ENCODE measurements around the gene KAT8.

DNA sequence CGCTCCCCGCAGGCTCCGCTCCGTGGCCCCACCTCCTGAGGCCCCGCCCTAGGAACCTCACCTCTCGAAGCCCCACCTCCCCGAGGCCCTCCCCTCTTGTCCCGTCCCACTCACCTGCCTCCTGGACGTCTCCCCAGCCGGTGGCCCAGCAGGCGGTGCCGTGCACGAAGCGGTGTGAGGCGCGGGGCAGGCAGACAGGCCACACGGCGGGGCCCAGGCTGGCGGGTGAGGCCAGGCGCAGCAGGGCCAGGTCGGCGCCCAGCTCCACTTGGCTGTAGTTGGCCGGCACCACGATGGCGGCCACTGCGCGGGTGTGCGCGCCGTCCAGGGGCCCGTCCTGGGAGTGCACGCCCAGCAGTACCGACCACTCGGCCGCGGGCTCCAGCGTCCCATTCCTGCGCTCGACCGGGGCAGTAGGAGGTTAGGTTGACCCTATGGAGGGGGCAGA, 30.8 kb downstream of the KAT8 start:
- no peak for TF ChIP-seq EZH2phosphoT487 (IDR thresholded peaks at IDR 0.05; ENCODE audit: borderline replicate concordance, low read depth, low read length)
- TF ChIP-seq, protein P1, sequence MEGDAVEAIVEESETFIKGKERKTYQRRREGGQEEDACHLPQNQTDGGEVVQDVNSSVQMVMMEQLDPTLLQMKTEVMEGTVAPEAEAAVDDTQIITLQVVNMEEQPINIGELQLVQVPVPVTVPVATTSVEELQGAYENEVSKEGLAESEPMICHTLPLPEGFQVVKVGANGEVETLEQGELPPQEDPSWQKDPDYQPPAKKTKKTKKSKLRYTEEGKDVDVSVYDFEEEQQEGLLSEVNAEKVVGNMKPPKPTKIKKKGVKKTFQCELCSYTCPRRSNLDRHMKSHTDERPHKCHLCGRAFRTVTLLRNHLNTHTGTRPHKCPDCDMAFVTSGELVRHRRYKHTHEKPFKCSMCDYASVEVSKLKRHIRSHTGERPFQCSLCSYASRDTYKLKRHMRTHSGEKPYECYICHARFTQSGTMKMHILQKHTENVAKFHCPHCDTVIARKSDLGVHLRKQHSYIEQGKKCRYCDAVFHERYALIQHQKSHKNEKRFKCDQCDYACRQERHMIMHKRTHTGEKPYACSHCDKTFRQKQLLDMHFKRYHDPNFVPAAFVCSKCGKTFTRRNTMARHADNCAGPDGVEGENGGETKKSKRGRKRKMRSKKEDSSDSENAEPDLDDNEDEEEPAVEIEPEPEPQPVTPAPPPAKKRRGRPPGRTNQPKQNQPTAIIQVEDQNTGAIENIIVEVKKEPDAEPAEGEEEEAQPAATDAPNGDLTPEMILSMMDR (conservative IDR thresholded peaks at IDR 0.05; ENCODE audit: low read length), result no peak
